HL-60 (cell line): ENCODE measurements around the gene SPON1.

Source experiments
- SPI1 ChIP-seq: IDR thresholded peaks from 2 replicates; pipeline ENCODE4 v1.6.1; 2012; ENCODE audit warnings: low read depth, mild to moderate bottlenecking, borderline replicate concordance
- TF ChIP-seq, protein P1 (sequence below): IDR thresholded peaks from one replicate; pipeline ENCODE4 v1.5.1; 2011; ENCODE audit warnings: low read length, control low read depth, inconsistent platforms; ENCODE audit not compliant: insufficient read depth

DNA sequence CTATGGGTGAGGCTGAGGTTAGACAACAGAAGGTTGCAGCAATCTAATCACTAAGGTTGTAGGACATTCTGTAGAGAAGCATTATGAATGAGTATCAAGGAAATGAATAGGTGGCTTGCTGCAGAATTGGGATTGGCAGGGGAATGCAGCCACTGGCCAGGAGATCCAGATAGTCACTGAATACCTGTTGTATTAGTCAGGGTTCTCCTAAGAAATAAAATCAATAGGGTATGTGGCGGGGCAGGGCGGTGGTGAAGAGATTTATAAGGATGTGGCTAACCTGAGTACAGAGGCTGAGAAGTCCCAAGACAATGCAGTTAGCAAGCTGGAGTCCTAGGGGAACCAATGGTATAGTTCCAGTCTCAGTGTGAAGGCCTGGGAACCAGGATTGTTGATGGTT is 163.0 kb downstream of the SPON1 start:
- TF ChIP-seq, protein P1, sequence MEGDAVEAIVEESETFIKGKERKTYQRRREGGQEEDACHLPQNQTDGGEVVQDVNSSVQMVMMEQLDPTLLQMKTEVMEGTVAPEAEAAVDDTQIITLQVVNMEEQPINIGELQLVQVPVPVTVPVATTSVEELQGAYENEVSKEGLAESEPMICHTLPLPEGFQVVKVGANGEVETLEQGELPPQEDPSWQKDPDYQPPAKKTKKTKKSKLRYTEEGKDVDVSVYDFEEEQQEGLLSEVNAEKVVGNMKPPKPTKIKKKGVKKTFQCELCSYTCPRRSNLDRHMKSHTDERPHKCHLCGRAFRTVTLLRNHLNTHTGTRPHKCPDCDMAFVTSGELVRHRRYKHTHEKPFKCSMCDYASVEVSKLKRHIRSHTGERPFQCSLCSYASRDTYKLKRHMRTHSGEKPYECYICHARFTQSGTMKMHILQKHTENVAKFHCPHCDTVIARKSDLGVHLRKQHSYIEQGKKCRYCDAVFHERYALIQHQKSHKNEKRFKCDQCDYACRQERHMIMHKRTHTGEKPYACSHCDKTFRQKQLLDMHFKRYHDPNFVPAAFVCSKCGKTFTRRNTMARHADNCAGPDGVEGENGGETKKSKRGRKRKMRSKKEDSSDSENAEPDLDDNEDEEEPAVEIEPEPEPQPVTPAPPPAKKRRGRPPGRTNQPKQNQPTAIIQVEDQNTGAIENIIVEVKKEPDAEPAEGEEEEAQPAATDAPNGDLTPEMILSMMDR, result no peak
- no peak for TF ChIP-seq SPI1
